HG03439 (cell line): ENCODE data around the gene DNAJC5G.
"Not testable (repeated sequence)": the region's sequence is repeated elsewhere in the genome, so short reads cannot be mapped to it uniquely, and the experiment has no call there.

Experiments used
- ATAC-seq: cut with Tn5 transposase; IDR thresholded peaks from one replicate; pipeline ENCODE4 v1.9.1; 2021; ENCODE audit warnings: mild to moderate bottlenecking, moderate library complexity; ENCODE audit not compliant: unreplicated experiment

Gene DNAJC5G

DNA sequence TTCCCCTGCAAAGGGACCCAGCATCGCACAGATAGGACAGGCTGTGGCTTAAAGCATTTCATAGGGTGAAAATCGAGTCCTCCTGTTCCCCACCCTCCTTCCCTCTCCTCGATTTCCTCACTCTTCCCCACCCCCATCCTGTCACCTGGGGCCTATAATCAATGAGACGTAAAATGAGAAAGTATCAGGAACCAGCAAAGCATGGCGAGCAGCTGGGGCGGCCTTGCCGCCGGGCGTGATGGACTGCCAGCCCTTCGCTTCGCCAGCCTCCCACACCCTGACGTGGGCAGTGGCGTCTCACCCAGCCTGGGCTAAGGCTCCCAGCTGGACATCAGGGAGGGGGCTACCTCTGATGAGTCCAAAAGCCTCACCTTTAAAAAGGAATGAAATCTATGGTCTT, 23.5 kb upstream of the DNAJC5G start:
- ATAC-seq = no peak

DNA sequence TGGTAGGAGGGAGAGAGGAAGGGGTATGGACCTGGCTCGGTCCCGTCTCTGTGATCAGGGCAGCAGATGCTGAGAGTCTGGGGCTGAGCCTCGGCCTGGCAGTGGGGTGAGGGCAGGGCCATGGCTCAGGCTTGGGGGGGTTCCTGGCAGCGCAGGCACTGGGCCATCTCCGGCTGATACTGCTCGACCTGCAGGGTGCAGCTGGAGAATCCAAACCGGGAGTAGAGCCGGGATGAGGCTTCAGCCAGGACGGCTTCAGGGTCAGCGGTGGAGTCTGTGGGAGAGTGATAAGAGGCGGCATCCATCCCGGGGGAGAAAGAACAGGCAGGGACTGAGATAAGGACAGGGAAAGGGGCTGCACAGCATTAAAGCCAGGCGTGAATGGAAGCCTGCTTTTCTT, 20.0 kb upstream of the DNAJC5G start:
- no peak for ATAC-seq

DNA sequence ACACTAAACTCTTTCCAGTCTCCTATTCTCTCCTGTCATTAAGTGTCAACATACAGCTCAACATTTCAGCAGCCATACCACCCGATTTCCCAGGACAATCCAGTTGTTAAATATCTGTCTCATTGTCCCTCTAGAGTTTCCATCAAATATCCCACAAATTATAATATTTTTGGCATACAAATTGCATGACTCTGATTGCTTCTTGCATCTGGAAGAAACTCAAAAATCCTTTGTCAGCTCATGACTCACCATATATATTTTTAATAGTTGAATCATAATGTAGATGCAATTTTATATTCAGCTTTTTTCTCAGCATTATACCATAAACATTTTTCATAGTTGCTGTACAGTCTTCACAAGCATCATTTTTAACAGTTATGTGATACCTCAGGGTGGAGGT, 19.6 kb upstream of the DNAJC5G start:
- no peak for ATAC-seq

DNA sequence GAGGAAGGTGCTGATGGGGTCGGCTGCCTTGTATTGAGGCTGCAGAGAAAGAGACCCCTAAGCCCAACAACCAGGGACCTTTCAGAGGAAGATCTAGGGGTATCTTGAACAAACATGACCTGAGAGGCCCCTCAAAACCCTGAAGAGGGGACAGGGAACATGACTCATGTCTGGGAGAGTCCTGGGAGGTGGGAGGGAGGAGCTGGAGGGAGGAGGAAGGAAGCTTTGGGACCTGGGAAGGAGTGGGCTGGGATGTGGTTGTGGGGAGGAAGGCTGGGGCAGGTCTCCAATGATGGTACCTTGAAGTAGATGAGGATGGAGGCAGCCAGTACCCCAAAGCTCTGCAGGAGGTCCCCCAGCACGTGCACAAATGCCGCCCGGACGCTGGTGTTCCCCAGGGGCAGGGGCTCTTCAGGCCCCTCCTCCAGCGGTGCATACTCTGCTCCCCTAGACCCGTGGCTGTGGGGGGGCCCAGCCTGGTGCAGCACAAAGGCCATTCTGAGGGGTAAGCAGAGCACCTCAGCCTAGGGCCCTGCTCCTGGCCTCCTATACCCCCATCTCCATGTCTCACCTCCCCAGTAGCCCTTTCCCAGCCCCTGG, 18.3 kb upstream of the DNAJC5G start:
- ATAC-seq = no peak

DNA sequence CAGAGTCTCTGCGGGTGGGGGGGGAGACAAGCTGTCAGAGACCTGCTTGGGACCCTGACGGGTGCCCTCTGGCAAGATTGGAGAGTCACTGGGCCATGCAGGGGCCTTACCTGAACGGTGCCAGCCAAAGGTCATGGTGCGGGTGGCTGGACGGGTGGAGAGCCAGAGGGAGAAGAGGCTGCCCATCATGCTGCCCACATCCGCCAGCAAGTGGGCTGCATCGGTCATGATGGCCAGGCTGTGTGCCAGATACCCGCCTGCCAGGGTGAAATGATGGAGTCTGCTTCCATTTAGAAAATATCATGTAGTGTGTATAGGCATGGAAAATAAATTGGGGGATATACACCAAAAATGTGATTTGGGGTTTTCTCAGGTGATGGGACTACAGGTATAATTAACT, 17.2 kb upstream of the DNAJC5G start:
- no peak for ATAC-seq

DNA sequence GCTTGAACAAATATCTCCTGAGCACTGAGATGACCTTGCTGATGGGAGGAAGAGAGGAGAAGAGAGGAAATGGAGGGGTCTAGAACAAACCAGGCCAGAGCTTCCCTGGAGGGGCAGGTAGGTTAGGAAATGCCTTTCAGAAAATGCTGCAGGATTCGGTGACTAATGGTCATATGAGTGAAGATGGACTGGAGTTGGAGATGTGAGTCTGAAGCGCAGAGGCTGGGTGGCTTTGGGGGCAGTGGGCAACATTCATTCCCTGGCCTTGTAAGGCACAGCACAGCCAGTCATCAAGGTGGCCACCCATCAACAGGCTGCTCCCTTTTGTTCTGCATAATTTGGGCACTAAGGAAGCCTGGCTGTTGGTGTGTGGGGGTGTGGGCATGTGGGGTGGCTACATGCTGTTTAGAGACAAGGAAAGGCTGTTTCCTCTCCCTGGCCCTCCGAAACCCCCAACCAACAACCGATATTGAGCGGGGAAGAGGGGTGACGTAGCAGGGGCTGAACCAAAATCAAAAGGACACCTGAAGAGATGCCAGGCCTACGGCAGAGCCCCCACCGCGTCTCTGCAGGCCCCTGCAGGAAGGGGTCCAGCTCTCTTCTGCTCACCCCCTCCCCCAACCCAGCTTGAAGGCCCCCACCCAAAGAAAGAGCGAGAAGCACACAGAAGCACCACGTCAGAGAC, 13.8 kb upstream of the DNAJC5G start:
- no peak for ATAC-seq

DNA sequence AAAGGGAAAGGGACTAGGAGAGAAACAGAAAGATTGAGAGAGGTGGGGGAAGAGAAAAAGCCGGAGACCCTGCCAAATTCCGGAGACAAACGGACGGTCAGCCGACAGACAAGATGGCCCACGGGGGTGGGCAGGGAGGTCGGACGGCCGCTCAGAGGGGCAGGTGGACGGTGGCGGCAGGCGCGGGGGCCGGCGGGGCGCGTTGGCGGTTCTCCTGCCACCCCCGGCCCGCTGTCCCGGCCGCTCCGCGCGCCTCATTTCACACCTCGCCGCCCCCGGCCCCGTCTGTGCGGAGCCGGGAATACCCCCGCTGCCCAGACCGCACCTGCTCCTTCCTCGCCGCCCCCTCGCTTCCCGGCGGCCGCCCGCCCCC, 13.3 kb upstream of the DNAJC5G start:
- no peak for ATAC-seq

DNA sequence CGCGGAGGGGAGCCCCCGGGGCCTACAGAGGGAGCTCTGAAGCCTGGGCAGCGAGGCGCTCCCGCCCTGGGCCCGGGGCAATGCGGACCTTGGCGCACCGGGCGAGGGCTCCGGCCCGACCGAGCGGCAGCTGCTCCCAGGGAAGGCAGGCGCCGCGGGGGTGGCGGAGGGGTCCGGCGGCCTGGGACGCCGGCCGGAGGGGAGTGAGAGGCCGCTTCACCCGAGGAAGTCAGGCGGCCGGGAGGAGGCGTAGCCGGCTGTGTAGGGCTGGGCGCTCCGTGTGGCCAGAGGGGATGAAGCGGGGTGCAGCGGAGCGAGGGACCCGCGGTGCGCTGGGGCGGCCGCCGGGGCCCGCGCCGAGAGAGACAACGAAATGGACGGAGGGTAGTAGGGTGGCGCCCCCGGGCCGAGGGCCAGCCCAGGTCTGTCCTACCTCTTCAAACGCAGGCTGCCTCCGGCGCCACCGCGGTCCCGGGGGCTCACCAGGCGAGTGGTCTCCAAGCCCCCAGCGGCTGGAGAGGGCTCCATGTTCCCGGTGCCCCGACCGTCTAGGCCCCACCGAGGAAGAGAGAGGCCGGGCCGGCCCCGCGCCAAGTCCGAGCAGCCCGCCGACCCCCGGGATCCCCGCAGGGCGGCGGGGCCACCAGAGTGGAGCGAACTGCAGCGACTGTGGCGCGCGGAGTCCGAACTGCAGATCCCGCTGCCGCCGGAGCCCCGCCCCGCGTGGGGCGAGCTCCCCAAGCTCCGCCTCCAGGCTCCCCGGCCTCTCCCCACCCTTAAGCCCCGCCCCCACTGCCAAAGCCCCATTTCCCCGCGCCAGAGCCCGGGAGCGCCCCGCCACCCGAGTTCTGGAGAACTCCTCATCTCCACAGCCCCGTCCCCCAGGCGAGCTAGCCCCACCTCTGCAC, 12.6 kb upstream of the DNAJC5G start, which contains the start of gene SLC30A3:
Gene SLC30A3 (minus strand): TSS at position 669 of the 908 bp plus-strand sequence. CDS start 141 bp downstream, at position 528.
- no peak for ATAC-seq

DNA sequence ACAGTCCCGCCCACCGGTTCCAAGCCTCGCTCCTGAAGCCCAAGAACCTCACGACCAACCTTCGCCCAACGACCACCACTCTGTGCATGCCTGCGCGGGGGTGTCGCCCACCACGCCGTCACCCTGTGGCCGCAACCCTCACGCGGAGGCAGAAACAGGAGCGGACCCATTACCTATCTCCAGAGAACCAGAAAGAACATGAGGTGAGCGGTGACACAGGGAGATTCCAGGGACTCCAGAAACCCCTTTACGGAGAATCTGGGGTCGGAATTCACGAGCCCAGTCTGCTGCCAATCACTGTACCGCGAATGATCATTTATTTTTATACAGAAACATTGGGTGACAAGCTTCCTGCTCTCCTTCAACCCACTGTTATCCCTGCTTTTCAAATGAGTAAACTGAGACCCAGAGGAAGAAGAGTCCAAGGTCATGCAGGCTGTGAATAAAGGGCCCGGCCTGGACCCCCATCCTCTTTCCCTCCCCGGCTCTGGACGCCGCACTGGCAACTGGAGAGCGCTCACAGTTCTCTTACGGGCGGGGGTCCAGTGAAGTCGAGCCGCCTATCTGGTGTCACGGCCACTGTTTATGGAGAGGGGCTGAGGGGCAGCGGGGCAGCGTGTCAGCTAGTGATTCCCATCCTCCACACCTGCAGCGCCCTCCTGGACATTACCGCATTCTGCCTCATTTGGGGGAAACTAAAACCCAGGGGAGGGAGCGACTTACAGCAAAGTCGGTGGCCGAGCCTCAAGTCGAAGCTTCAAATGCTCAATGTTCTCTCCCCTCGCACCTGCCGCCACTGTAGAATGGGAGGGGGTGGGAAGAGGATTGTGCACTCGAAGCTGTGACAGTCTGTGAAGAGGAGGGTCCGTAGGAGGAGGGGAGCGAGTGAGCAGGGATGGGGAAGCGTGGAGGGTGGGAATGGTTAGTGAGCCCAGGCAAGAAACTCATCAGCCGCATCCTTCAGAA, 11.7 kb upstream of the DNAJC5G start:
- no peak for ATAC-seq

DNA sequence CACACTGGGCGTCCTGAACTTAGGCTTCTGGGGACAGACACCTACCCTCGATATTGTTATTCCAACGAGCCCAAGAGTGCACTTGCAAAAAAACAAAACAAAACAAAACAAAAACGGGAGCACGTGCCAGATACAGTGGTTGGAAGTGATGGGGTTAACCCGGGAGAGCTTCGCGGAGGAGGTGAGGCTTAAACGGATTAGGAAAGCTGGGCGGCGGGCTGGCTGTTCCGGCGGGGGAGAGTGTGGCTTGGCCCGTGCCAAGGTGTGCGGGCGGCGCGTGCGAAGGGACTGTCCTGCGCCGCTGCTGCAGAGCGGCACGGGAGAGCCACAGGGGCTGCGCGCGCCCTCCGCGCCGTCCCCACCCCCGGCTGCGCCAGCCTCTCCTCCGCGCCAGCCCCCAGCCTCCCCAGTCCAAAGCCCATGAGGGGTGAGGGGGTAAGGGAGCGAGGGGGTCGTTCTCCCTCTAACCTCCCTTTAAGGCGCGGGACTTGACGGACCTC, 10.9 kb upstream of the DNAJC5G start:
- ATAC-seq = no peak

DNA sequence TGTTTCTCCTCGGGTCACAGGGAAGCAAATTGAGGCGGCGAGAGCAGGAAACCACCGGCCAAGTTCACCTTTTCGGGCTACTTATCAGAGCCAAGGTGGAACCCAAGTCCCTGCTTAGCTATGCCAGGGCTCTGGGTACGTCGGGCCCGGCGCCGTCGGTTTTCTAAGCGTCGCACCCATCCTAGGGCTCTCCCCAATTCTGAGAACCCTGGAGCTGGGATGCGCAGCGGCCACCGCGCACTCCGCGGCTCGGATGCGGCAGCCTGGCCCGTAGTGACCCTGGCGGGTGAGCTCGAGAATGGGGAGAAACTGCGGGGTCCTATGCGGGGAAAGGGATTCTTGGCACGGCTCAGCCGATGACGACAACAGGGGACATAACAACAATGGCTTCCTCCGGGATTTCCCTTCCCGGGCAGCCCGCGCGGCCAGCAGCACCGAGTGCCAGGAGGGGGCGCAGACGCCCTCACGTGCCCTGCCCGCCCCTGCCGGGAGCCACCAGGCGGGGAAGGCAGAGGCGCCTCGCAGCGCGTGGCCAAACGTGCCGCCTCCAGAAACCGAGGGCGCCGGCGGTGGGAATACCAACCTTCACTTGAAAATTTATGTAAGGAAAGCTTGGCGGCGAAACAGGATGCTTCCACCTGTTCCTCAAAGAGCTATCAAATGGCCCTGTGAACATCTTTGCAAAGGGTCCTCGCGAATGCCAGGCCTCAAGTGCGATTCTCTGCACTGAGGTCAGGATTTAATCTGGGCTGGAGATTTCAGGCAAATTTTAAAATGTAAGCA, 10.3 kb upstream of the DNAJC5G start:
- ATAC-seq = no peak

DNA sequence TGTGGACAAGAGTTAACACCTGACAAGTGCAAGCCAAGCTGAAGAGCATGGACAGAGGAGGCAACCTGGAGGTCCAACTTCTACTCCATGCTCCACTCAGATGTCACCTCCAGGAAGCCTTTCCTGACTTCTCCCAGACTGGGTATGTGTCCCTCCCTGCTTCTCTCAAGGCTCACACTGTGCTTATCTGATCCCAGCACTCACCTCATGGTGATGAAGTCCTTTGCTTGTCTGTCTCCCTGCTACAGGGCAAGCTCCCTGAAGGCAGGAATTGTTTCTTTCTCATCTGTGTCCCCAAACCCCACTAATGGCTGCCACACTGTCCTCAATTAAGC, 9.7 kb upstream of the DNAJC5G start:
- ATAC-seq = no peak

DNA sequence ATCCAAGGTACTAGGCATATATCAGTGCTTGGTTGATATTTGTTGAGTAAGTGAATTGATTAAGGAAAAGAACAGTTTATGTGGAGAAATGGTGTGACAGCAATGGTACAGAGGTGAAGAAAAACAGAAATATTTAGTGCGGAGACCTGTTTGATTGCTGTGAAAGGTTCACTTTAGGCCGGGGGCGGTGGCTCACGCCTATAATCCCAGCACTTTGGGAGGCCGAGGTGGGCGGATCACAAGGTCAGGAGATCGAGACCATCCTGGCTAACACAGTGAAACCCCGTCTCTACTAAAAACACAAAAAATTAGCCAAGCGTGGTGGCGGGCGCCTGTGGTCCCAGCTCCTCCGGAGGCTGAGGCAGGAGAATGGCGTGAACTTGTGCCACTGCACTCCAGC, 6.9 kb upstream of the DNAJC5G start:
- ATAC-seq = not testable (repeated sequence)

DNA sequence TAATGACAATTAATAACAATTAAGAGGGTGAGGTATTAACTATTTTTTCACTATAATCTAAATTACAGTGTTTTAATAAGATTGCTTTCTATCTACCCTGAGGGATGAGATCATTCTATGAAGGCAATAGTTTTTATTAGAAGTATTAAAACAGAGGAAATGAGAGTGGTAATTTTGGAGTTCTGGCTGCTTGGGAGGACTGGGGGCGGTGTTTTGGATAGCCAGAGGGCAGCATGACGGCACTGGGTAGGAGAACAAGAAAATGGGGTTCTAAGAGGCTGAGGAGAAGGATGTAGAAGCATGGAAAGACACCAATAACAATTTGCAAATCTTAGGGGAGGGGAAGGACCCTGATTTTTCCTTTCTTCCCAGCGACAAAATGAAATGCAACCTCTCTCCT, 5.1 kb upstream of the DNAJC5G start:
- no peak for ATAC-seq

DNA sequence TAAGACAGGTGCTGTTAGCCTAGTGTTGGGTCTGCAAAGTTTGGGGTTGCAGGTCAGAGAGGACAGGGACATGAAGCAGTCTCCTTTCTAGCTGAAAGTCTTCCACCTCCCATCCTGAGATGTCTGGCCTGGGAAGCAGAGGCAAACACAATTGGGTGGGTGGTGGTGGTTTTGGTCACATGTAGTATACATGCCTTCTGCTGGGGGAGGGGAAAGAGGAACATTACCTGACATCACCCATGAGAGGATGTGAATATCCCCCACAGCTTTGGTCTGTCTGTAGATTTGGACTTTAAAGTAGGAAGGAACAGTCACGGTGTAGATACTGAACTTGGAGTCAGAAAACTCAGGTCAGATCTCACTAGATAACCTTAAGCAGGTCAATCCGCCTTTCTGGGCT, 4.6 kb upstream of the DNAJC5G start:
- ATAC-seq = no peak

DNA sequence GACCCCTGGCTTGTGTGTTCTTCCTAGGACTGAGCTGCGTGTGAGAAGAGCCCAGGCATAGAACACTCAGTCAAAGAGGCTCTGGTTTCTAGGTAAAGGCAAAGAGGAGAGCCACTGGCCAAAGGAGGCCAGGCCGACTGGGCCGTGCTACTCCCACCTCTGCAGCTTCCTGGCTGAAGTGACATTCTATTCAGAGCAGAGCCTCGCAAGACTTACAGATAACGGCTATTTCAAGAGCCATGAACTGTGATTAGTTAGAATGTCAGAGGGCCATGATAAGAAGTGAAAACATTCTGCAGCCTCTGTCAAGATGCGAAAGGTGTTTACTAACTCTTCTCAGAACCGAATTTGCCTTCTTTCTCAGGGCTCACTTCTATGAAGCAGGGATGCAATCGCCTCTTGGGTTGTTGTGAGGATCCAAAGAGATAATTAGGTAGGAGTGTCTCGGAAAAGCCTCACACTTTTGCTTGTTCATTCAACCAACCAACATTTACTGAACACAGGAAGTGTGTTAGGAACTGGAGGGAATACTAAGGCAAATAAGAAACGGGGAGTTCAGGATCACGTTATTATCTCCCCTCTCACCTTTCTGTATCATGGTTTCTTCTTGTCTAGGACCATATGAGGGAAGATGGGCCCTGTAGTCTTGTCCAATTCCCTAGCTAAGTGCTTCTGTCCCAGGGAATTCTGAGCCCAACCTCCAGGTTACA, 3.4 kb upstream of the DNAJC5G start:
- no peak for ATAC-seq

DNA sequence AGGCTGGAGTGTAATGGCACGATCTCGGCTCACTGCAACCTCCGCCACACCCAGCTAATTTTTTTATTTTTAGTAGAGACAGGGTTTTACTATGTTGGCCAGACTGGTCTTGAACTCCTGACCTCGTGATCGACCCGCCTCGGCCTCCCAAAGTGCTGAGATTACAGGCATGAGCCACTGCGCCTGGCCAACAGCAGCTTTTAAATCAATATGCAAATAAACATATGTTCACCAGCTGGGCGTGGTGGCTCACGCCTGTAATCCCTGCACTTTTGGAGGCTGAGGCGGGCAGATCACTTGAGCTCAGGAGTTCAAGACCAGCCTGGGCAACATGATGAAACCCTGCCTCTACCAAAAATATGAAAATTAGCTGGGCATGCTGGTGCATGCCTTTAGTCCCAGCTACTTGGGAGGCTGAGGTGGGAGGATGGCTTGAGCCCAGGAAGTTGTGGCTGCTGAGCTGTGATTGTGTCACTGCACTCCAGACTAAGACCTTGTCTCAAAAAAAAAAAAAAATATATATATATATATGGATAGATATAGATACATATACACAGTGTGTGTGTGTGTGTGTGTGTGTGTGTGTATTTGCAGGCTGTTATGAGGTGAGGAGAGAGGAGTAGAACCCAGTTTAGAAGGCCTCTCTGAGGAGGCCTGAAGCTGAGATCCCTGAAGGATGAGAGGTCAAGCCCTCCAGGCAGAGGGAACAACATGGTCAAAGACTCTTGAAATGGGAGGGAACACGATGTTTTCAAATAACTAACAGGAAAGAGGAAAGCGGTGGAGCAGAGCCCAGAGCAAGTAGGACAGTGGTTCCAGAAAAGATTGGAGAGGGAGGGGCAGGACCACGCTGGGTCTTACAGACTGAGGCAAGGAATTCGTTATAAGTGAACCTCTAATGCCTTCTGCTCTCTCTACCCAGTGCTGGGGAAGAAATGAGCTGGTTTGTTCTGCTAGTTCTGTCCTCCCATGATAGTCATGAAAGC, 2.4 kb upstream of the DNAJC5G start:
- not testable (repeated sequence) for ATAC-seq

DNA sequence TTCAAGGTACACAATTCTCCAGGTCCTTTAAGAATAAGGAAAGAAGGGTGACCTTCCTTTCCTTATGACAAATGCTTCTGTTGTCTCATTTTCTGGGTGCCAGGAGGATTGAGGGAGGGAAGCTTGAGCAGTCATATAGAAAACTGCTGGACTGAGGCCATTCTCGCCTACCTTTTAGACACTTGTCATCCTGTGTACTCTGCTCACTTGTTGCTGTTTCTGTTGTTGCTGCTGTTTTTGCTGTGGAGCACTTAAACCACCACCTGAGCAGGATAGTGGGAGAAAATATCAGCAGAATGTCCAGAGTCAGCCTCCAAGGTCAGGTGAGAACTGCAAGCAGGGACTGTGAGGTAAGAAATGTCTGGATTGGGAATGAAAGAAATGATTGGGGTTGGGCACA, 2.8 kb downstream of the DNAJC5G start:
- no peak for ATAC-seq
